Stimulated activated naive CD8-positive, alpha-beta T cell treated with anti-CD3 and anti-CD28 coated beads, Interleukin-15, amount 100 ng/mL, for 72 hours (primary cell): ENCODE measurements around the gene PCARE.

Experiments
- ATAC-seq: fragments of 150-1000 bp; cut with Tn5 transposase; 2 replicates; pipeline ENCODE4 v1.10.0; 2021; ENCODE audit warnings: mild to moderate bottlenecking, moderate library complexity
- DNase-seq, 2 donors: peaks; one replicate each; pipeline ENCODE4 v3.0.0; 2021 to 2022
- H3K27ac Mint-ChIP-seq, 2 donors: one replicate each; pipeline ENCODE4 v1.8.0; 2022; ENCODE audit warnings: mild to moderate bottlenecking in 2 of 2, mixed read lengths in 2 of 2, moderate library complexity in 2 of 2
- H3K27me3 Mint-ChIP-seq: one replicate; pipeline ENCODE4 v1.8.0; 2022; ENCODE audit warnings: mixed read lengths
- H3K4me1 Mint-ChIP-seq: one replicate; pipeline ENCODE4 v1.8.0; 2022; ENCODE audit warnings: mild to moderate bottlenecking, mixed read lengths
- H3K4me3 Mint-ChIP-seq, 2 donors: one replicate each; pipeline ENCODE4 v1.8.0; 2022; ENCODE audit warnings: mild to moderate bottlenecking in 2 of 2, mixed read lengths in 2 of 2, moderate library complexity in 1 of 2
- H3K9me3 Mint-ChIP-seq, 2 donors: one replicate each; pipeline ENCODE4 v1.8.0; 2022; ENCODE audit warnings: mixed read lengths in 2 of 2

PCARE gene

GRCh38 chr2:29040552-29040951, 33.8 kb downstream of the PCARE start:
- H3K4me3 Mint-ChIP-seq: no peak overlapping the region
- no peak for ATAC-seq
- DNase-seq: no peak
- peak overlapping the region in 1 of 2 donors; percentile 86 for H3K27ac Mint-ChIP-seq
- no peaks in the 10 kb centered on the region for H3K27me3 Mint-ChIP-seq
- H3K9me3 Mint-ChIP-seq: no peaks in the 10 kb centered on the region
- H3K4me1 Mint-ChIP-seq: no peaks in the 10 kb centered on the region

DNA sequence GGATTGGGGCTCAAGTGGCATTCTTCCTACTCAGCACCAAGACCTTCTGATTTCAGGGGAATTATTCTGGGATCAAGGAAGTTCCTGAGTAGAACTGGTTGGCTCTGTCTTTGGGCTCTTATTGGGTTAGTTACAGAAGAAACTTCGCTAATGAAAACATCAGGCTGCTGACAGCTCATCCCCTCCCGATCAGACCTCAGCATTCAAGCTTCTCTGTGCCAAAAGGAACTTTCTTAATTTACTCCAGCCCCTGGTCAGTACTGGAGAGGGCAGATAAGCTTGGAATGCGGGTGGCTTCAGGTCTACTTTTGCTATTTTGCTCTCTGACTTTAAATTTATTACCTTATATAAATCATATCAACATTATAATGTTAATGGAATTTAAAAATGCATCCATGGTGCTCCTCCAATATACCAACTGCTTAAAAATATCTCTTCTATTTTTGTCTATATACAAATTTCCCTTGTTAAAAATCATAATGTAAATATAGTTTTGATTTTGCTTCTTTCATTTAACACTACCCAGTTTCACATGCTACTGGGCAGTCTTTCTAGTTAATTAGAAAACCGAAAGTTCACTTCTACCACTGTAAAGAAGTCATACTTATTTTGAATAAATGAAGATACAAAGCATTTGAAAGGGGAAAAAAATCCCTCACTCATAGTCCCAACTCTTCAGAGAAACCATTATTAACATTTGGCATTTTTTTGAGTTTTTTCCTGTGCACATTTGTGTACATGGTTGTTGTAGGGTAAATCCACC, 34.4 kb downstream of the PCARE start:
- ATAC-seq: no peak
- Mint-ChIP-seq H3K9me3 (no peaks in the 10 kb centered on the region), H3K27me3 (no peaks in the 10 kb centered on the region), H3K4me1 (no peaks in the 10 kb centered on the region), H3K27ac (no peak overlapping the region), H3K4me3 (no peak overlapping the region)
- DNase-seq: no peak

GRCh38 chr2:29035016-29035745, 39.1 kb downstream of the PCARE start:
- Mint-ChIP-seq H3K9me3 (no peaks in the 10 kb centered on the region), H3K27me3 (no peaks in the 10 kb centered on the region), H3K4me3 (no peak overlapping the region), H3K4me1 (peaks cover 10% of the 10 kb centered on the region), H3K27ac (no peak overlapping the region)
- ATAC-seq: peak; percentile 31
- no peak for DNase-seq

GRCh38 chr2:29033656-29034055, 40.7 kb downstream of the PCARE start:
- no peaks in the 10 kb centered on the region for H3K9me3 Mint-ChIP-seq
- DNase-seq (no peak), ATAC-seq (no peak)
- no peak overlapping the region for H3K27ac Mint-ChIP-seq
- peaks cover 10% of the 10 kb centered on the region for H3K4me1 Mint-ChIP-seq
- no peak overlapping the region for H3K4me3 Mint-ChIP-seq
- no peaks in the 10 kb centered on the region for H3K27me3 Mint-ChIP-seq

- Mint-ChIP-seq H3K9me3 (no peaks in the 10 kb centered on the region), H3K4me1 (peaks cover 10% of the 10 kb centered on the region), H3K4me3 (no peak overlapping the region), H3K27me3 (no peaks in the 10 kb centered on the region), H3K27ac (no peak overlapping the region)
- ATAC-seq: no peak
- DNase-seq: no peak
Observed at GRCh38 chr2:29033172-29033571, 41.2 kb downstream of the PCARE start.

- no peak for ATAC-seq
- Mint-ChIP-seq H3K9me3 (no peaks in the 10 kb centered on the region), H3K4me3 (no peak overlapping the region), H3K27ac (no peak overlapping the region), H3K4me1 (peaks cover 10% of the 10 kb centered on the region), H3K27me3 (no peaks in the 10 kb centered on the region)
- DNase-seq: no peak
Observed at GRCh38 chr2:29032189-29032588, 42.1 kb downstream of the PCARE start.

DNA sequence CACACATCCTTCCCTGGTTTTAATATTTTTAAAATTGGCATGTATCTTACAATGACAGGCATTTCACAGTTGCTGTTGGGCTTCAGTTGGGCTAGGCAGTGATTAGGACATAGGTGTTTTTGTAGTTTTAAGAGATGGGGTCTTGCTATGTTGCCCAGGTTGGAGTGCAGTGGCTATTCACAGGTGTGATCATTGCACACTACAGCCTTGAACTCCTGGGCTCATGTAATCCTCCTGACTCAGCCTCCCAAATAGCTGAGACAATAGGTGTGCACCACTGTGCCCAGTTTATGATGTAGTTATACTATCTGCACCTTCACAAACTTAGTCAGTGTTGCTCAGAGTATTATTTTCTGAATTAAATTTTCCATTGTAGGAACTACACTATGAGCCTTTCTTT, 43.3 kb downstream of the PCARE start:
- H3K27ac Mint-ChIP-seq: no peak overlapping the region
- no peak for ATAC-seq
- no peak overlapping the region for H3K4me3 Mint-ChIP-seq
- H3K27me3 Mint-ChIP-seq: no peaks in the 10 kb centered on the region
- no peaks in the 10 kb centered on the region for H3K9me3 Mint-ChIP-seq
- H3K4me1 Mint-ChIP-seq: peaks cover 10% of the 10 kb centered on the region
- no peak for DNase-seq

- no peak for DNase-seq
- Mint-ChIP-seq H3K27ac (no peak overlapping the region), H3K27me3 (no peaks in the 10 kb centered on the region), H3K4me1 (no peaks in the 10 kb centered on the region), H3K4me3 (no peak overlapping the region), H3K9me3 (no peaks in the 10 kb centered on the region)
- no peak for ATAC-seq
Observed at GRCh38 chr2:29025711-29026110, 48.6 kb downstream of the PCARE start.

DNA sequence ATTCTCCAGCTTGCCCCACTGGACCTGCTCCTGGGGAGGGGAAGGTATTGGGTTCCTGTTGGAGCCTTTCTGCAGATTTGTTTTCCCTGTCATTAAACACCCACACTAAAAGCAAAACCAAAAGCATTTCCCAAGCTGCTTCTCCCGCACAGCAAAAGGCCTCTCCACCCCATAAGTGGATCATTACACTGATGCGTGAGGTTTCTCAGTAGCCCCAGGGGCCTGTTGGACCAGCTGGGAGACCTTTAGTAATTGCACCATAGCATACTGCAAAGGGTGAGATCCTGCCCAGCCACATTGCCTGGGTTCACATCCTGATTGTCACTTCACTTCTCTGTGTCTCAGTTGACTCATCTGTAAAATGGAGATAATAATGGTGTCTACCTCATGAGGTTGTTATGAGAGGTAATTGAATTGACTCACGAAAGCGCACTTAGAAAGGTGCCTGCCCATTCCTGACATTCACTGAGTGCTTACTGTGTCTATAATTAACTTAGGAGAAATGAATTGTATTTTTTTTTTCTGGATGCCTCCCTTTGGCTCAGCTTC, 49.4 kb downstream of the PCARE start:
- DNase-seq: no peak
- no peak for ATAC-seq
- H3K4me1 Mint-ChIP-seq: no peaks in the 10 kb centered on the region
- H3K27ac Mint-ChIP-seq: no peak overlapping the region
- no peaks in the 10 kb centered on the region for H3K9me3 Mint-ChIP-seq
- H3K27me3 Mint-ChIP-seq: no peaks in the 10 kb centered on the region
- H3K4me3 Mint-ChIP-seq: no peak overlapping the region

- peaks cover under 1% of the 10 kb centered on the region for H3K4me1 Mint-ChIP-seq
- no peak for DNase-seq
Observed at GRCh38 chr2:29023188-29023587, 51.1 kb downstream of the PCARE start.

GRCh38 chr2:29022679-29023078, 51.6 kb downstream of the PCARE start:
- H3K4me1 Mint-ChIP-seq: peaks cover 5% of the 10 kb centered on the region
- ATAC-seq: no peak
- H3K27ac Mint-ChIP-seq: no peak overlapping the region
- H3K9me3 Mint-ChIP-seq: no peaks in the 10 kb centered on the region
- DNase-seq: no peak
- H3K27me3 Mint-ChIP-seq: no peaks in the 10 kb centered on the region
- no peak overlapping the region for H3K4me3 Mint-ChIP-seq

More at GRCh38 chr2:29023188-29023587, 51.1 kb downstream of the PCARE start:
- Mint-ChIP-seq H3K9me3 (no peaks in the 10 kb centered on the region), H3K27me3 (no peaks in the 10 kb centered on the region), H3K4me3 (no peak overlapping the region), H3K27ac (no peak overlapping the region)
- no peak for ATAC-seq

DNA sequence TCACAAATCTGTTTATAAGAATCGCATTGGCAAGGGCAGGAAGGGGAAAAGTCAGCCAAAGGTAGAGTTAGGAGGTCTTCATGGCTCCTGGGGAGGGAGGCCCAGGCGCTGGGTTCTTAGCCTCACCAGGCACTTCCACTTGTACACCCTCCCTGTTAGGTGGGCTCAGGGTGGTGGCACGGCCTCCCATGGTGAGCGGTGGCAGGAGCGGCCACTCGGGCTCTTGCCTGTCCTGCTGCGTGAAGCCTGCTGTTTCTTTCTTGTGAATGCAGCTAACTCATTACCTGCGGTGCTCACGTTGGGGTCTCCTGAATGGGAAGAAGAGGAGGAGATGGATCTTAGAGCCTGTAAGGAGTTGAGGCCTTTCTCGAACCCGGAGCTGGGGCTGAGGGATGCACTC, 52.4 kb downstream of the PCARE start:
- H3K9me3 Mint-ChIP-seq: no peaks in the 10 kb centered on the region
- ATAC-seq (peak; percentile 19), DNase-seq (no peak)
- no peak overlapping the region for H3K27ac Mint-ChIP-seq
- no peak overlapping the region for H3K4me3 Mint-ChIP-seq
- H3K27me3 Mint-ChIP-seq: no peaks in the 10 kb centered on the region
- H3K4me1 Mint-ChIP-seq: peaks cover 7% of the 10 kb centered on the region

- peaks cover 48% of the 10 kb centered on the region for H3K4me1 Mint-ChIP-seq
- ATAC-seq: no peak
- peak overlapping the region in 1 of 2 donors; percentile 78 for H3K27ac Mint-ChIP-seq
- no peaks in the 10 kb centered on the region for H3K27me3 Mint-ChIP-seq
- H3K9me3 Mint-ChIP-seq: no peaks in the 10 kb centered on the region
- no peak for DNase-seq
- H3K4me3 Mint-ChIP-seq: no peak overlapping the region
Observed at GRCh38 chr2:29017716-29018435, 56.4 kb downstream of the PCARE start.

DNA sequence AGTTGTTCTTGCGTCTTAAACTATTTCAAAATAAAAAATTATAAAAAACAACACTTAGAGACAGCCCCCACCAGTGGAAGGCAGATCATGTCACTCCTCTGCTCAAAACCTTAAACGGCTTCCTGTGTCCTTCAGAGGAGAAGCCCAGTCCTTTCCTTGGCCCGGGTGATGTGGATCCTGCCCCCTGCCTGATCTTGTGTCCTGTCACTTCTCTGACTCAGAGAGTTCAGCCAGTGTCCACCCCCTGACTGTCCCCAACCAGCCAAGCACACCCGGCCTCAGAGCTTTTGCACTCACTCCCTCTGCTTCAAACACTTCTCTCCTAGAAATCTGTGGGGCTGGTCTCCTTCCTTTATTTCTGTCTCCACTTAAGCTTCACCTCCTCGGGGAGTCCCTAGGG, 57.8 kb downstream of the PCARE start:
- Mint-ChIP-seq H3K9me3 (no peaks in the 10 kb centered on the region), H3K4me1 (peaks cover 61% of the 10 kb centered on the region), H3K27ac (peak overlapping the region in 1 of 2 donors; percentile 7), H3K27me3 (no peaks in the 10 kb centered on the region), H3K4me3 (peak overlapping the region in 1 of 2 donors; percentile 2)
- DNase-seq (no peak), ATAC-seq (no peak)

DNA sequence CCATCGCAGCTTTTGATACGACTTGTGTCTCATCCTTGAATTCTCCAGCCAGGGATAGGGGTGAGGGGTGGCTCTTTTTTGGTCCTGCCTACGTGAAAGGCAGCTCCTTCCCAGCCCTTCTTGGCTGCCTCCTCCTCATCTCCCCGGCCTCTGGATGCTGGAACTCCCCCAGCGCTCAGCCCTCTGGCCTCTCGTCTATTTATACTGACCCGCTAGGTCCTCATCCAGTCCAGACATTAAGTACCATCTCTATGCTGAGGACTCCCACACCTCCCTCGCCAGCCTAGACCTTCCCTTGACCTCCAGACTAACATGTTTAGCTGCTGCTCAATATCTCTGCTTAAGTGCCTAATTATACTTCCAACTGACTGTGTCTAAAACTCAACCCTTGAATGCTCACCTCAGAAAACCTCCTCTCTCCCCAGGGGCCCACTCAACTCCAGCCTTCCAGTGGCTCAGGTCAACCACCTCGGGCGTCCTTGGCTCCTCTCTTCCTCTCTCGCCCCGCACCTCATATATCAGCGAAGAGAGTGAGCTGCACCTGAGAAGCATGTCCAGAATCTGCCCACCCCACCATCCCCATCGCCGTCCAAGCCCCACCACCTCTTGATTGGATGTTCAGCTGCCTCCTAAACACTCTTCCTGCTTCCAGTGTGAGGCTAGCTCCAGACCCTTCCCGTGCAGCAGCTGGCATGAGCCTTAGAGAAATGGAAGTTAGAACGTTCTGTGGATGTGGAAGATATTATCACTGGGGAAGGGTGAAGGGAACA, 58.4 kb downstream of the PCARE start:
- Mint-ChIP-seq H3K9me3 (no peaks in the 10 kb centered on the region), H3K27me3 (no peaks in the 10 kb centered on the region), H3K27ac (peak overlapping the region; percentile 9 to 98), H3K4me1 (peaks cover 67% of the 10 kb centered on the region), H3K4me3 (peak overlapping the region; percentile 88 to 92)
- DNase-seq (no peak), ATAC-seq (no peak)
